NCI-H187 (cell line): Measurements from ENCODE around the gene PC.
A peak's percentile ranks its signal among the peaks of the same experiment; 100 is the strongest.
"Not testable (repeated sequence)": the region's sequence is repeated elsewhere in the genome, so short reads cannot be mapped to it uniquely, and the experiment has no call there.

Source experiments
- DNase-seq, 2 experiments: peaks; one replicate each; lab custom pipeline; 2025; lab: John Stamatoyannopoulos, UW

The PC gene, protein sequence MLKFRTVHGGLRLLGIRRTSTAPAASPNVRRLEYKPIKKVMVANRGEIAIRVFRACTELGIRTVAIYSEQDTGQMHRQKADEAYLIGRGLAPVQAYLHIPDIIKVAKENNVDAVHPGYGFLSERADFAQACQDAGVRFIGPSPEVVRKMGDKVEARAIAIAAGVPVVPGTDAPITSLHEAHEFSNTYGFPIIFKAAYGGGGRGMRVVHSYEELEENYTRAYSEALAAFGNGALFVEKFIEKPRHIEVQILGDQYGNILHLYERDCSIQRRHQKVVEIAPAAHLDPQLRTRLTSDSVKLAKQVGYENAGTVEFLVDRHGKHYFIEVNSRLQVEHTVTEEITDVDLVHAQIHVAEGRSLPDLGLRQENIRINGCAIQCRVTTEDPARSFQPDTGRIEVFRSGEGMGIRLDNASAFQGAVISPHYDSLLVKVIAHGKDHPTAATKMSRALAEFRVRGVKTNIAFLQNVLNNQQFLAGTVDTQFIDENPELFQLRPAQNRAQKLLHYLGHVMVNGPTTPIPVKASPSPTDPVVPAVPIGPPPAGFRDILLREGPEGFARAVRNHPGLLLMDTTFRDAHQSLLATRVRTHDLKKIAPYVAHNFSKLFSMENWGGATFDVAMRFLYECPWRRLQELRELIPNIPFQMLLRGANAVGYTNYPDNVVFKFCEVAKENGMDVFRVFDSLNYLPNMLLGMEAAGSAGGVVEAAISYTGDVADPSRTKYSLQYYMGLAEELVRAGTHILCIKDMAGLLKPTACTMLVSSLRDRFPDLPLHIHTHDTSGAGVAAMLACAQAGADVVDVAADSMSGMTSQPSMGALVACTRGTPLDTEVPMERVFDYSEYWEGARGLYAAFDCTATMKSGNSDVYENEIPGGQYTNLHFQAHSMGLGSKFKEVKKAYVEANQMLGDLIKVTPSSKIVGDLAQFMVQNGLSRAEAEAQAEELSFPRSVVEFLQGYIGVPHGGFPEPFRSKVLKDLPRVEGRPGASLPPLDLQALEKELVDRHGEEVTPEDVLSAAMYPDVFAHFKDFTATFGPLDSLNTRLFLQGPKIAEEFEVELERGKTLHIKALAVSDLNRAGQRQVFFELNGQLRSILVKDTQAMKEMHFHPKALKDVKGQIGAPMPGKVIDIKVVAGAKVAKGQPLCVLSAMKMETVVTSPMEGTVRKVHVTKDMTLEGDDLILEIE

DNA sequence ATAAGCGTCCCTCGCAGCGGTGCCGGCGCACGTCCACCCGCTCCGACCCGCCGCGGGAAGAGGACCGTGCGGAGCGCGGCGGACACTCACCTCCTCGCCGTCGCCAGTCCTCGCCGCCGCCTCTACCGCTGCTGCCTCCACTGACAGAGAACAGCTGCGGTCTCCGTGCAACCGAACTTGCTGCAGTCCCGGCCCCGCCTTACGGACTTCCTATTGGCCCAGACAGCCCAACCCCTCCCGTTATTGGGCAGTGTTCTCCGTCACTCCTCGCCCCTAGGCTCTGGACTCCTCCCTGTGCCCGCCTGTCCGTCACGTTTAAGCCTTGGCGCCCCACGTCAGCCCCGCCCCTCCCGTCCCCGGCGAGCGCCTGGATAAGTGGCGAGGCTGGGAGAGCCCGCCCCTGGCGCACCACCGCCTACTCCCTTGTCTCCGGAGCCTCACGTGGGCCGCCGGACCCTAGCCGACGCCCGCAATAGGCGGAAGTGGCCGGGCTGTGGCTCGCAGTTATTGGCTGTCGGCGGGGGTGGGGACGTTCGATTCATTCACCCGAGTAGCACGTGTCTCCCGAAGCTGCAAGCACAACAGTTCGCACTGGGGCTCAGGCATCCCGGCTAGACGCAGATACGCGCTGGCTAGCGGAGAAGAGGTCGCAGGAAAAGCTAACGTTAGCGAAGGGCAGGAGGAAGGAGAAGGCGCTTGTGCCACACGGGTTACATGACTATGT is at the start of gene PC:
Gene PC (minus strand): TSS at position 152 of the 724 bp plus-strand sequence. CDS start 86,224 bp downstream, outside the sequence.
- DNase-seq, result peak; percentile 96 to 99

DNA sequence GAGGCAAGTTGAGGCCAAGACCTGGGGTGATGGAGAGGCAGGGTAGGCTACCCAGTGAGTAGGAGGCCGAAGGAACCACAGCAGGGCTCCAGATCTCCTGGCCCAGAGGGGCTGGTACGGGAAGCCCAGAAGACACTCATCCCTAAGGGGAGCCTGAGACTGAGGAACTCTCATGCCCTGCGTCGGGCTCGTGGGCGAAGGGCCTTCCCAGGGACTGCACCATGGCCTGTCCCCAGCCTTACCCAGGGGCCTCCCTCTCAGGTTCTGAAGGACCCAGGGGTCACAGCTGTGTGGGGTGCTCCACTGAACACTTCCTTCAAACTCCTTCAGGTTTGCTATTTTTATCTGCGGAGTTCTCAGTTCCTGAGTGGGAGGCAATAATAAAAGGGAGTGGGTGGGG is 48.9 kb upstream of the PC start:
- DNase-seq, result no peak

DNA sequence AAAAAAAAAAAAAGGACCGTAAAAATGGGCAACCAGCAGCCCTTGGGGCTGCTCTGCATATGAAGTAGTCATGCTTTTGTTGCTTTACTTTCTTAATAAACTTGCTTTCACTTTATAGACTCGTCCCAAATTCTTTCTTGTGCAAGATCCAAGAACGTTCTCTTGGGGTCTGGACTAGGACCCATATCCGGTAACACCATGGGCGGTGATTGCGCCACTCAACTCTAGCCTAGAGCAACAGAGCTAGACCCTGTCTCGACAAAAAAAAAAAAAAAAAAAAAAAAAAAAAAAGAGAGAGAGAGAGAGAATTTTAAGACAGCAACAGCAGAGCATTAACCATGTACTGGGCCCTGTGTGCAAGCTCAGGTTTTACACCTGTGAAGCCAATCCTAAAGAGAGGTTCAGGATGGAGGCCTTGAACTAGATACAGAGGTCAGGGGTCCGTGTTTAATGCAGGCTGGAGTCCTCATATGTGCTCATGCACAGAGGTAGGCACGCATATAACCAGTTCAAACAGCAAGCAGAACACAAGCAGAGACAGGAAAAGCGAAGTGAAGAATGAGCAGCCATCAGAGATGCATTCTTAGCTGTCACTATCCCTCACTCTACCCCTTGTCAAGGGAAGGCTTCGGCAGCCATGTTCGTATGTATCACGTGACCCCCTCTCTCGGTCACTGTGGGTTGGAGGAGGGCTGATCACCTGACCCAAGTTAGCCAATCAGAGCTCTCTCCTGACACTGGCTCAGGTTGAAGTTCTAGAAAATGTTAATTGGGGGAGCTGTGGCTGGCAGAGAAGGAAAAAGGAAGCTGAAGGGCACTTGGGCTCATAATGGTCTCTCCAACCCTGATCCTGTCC is 48.1 kb upstream of the PC start:
- DNase-seq, result no peak

DNA sequence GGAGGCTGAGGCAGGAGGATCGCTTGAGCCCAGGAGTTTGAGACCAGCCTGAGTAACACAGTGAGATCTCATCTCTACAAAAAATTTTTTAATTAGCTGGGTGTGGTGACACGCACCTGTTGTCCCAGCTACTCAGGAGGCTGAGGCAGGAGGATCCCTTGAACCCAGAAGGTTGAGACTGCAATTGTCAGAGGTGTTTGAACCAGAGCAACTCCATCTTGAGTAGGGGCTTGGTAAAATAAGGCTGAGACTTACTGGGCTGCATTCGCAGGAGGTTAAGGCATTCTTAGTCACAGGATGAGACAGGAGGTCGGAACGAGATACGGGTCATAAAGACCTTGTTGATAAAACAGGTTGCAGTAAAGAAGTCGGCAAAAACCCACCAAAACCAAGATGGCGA is 47.0 kb upstream of the PC start:
- not testable (repeated sequence) for DNase-seq

DNA sequence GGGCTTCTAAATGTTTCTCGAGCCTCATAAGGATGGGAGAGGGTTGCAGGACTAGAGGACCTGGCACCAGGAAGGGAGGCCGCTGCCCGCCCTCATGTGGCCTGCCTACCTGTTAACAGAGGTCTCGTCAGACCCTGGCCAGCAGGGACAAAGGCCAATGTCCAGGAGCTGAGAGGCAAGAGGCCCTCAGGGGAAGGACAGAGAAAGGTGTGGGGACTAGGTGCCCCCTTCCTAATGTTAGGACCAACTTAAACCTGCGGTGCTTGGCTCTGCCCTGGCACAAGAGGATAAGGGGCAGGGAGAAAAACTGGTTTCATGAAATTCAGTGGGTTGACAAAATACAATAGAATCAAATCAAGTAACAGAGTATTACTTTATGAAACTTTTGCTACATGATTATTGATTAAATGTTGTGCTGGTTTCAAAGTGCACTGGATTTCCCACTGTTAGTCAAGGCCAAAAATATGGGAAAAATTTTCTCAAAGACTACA is 44.8 kb upstream of the PC start:
- DNase-seq, result no peak

DNA sequence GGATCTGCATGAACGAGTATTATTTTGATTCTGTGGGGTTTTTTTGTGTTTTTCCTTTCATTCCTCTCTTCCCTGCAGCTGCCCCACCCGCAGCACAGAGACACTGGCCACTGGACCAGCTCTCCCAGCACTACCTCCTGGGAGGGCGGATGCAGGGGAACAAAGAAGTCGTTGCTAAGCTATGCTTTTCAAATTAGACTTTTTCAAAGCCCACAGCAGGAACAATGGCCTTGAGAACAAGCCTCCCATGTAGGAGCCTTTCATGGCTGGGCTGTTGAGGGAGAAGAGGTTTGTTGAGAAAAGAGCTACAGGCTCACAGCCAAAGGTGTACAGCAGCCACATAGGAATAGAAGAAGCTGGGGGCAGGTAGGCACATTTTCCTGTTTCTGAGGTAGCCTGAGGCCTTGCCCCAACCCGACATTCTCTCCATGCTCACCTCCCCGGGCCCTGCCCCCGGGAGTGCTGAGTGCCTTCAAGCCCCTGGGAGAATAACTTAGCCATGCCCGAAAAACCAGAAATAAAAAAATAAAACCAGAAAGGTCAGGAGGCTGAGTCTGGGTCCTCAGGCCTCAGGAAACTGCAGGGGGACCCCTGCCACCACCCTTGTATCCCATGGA is 44.2 kb upstream of the PC start:
- DNase-seq, result no peak

DNA sequence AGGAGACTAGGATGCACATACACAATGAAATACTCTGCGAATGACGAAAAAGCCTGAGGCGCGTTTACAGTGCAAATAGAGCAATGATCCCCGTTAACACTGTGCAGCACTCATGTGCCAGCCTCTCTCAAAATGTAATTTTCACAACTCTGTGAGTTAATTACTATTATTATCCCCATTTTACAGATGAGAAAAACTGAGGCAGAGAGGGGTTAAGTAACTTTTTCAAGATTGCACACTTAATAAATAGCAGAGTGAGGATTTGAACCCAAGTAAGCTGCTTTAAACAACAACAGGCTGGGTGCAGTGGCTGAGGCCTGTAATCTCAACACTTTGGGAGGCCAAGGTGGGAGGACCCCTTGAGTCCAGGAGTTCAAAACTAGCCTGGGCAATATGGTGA is 43.1 kb upstream of the PC start:
- no peak for DNase-seq

DNA sequence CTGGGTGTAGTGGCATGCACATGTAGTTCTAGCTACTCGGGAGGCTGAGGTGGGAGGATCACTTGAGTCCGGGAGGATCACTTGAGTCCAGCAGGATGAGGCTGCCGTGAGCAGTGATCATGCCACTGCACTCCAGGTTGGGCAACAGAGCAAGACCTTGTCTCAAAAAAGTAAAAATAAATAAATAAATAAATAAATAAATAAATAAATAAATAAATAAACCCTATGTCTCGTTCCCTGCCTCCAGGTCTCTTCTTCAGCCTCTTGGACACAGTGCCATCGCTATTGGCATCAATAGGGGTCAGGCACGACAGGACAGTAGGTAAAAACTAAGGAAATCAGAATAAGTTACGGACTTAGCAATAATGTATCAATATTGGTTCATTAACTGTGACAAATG is 41.4 kb upstream of the PC start:
- DNase-seq, result no peak

DNA sequence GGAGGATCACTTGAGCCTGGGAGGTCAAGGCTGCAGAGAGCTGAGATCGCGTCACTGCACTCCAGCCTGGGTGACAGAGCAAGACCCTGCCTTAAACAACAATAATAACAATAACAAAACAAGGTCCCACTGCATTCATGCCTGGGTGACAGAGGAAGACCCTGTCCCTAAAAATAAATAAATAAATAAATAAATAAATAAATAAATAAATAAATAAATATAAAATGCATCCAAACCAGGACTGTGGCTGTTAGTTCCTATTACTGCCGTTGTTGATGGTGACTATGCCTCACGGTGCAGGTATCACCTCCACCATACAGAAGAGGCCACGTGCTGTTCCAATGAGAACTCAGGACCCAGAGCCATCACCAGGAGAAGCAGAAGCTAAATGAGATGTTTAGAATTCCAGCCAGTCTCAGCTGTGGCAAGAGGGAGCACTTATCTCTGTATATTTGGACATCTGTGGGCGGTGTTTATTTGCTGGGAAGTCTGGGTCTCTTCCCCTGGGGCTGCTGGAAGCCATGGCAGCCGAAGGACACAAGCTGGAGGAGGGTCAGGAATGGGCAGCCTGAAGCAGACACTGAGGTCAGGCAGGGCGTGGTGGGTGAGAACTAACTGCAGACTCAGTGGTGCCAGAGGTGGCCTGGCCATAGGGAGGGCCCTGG is 38.6 kb upstream of the PC start:
- DNase-seq, result no peak

DNA sequence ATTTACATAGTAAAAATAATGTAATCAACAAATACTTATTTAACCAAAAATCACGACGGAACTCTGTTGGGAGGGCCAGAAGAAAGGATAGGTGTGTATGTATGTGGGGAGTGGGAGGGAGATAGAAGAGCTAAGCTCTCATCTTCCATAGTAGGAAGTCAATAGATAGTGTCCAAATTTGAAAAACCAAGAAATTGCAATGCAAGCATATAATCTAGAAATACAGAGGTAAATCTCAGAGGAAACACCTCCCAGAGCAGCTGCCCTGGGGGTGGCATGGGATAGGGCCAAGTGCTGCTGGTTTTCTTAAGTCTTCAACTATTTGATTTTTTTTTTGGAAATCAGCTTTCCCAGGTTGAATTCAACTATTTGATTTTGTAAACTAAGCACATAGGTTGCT is 33.9 kb upstream of the PC start:
- no peak for DNase-seq

DNA sequence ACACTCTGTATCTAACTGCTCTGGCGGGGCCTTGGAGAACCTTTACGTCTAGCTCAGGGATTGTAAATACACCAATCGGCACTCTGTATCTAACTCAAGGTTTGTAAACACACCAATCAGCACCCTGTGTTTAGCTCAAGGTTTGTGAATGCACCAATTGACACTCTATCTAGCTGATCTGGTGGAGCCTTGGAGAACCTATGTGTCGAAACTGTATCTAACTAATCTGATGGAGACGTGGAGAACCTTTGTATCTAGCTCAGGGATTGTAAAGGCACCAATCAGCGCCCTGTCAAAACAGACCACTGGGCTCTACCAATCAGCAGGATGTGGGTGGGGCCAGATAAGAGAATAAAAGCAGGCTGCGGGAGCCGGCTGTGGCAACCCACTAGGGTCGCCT is 31.2 kb upstream of the PC start:
- not testable (repeated sequence) for DNase-seq

DNA sequence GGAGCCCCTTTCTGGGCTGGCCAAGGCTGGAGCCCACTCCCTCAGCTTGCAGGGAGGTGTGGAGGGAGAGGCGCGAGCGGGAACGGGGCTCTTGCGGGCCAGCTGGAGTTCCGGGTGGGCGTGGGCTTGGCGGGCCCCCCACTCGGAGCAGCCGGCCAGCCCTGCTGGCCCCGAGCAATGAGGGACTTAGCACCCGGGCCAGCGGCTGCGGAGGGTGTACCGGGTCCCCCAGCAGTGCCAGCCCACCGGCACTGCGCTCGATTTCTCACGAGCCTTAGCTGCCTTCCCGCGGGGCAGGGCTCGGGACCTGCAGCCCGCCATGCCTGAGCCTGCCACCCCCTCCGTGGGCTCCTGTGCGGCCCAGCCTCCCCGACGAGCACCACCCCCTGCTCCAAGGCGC is 30.6 kb upstream of the PC start:
- DNase-seq, result not testable (repeated sequence)

DNA sequence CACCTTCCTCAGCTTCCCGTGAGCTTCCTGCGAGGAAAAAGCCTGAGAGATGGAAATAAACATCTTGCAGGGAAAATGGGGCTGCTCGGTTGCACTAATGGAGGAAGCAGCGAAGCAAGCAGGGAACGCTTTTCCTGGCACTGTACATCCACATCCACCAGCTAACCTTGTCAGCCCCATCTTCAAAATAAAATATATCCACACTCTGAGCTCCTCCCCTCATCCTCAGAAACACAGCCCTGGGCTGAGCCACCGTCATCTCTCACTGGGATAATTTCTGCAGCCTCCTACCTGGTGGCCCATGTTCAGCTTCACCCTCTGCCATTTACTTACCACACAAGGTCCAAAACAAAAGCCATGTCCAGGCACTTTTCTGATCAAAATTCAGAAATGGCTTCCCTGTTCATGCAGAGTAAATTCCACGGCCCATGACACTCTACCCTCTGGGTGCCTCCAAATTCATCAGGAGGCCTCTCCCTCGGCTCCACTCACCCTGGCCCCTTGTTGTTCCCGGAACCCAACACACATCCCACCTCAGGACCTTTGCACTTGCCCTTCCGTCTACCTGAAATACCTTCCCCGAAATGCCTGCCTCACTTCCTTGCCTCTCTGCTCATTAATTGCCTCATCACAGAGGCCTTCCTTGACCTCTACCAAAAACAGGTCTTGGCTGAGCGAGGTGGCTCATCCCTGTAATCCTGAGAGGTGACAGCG is 29.9 kb upstream of the PC start:
- DNase-seq, result no peak

DNA sequence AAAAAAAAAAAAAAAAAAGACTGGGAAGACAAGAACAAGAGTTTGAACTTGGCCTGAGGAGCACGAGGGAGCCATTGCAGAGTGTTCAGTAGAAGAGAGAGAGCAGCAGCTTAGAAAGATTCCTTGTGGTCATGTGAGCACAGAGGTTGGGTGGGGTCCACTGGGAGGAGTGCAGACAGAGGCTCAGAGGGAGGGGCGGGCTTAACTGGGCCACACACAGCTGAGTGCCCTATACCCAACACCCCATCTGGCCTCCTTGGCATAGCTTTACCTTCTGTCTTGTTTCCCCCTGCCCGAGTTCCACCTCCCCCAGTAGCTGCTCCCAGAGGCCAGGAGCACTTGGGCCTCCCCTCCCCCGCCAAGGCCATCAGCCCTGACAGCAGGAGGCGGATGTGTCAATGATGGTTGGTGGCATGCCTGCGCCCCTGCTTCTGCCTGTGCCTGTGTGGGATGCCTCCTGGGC is 29.0 kb upstream of the PC start:
- no peak for DNase-seq

DNA sequence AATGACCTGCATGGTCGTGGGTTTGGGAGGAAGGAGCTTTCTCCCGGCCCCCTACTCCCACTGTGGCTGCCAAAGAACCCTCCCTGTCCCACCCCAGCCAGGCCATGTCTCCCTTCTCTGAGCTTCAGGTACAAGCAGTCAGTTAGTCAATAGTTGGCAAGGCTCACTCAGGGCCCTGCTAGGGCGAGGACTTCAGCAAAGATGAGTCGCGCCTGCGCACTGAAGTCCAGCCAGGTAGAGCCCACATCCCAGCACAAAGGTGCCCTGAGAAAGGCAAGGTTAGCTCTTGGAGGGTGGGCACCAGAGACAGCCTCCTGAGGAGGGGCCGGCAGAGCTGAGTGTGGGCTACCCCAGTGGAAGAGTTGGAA is 28.0 kb upstream of the PC start:
- no peak for DNase-seq

DNA sequence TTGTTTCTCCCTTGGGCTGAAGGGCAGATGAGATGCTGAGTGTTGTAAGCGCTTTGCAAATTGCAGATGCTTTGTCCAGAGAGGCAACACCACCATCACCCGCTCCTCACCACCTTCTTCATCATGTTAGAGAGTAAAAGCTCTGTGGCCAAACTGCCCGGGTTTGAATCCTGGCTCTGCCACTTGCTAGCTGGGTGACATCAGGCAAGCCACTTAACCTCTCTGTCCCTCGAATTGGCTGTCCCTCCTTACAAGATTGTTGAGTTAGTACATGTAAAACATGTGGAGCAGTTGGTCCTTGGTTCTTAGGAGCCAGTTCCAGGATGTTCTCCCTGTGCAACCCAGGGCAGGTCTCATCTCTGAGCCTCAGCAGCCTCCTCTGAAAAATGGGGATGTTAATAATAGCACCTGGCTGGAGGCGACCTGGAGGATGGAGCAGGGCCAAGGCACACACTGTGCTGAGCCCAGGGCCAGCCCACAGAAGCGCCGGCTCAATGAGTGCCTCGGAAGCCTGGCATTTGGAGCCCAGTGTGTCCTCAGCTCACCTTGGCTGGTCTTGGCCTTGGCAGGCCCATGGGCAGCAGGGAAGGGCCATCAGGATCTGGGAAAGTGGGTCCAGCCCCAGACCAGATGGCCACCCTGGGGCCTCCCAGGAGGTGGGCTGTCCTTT is 27.5 kb upstream of the PC start:
- DNase-seq, result no peak

DNA sequence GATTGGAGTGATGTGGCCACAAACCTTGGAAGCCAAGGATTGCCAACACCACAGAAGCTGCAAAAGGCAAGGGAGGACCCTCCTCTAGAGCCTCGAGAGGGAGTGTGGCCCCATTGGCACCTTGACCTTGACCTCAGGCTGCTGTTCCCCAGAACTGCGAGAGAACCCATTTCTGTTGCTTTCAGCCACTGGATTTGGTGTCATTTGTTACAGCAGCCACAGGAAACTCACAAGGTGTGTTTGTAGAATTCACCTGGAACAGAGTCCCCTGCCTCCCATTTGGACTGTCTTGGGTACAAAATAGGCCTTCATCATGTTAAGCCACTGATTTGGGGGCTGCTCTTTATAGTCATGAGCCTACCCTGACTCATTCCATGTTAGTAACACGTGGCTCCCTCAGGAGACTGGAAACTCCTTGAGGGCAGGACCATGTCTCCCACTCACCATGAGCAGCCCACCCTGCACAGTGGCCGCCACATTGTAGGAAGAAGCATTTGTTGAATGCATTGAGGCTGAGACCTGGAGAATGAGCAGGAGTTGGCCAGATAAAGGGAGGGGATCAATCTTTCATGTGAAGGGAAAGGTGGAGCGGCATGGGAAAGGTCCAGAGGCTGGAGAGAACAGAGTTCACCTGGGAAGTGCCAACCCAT is 25.2 kb upstream of the PC start:
- no peak for DNase-seq
